Activated CD4-positive, alpha-beta T cell treated with anti-CD3 and anti-CD28 coated beads for 4 hours (primary cell): Measurements from ENCODE around the gene FXYD3.
A peak's percentile ranks its signal among the peaks of the same experiment; 100 is the strongest.
"Not testable (repeated sequence)": the region's sequence is repeated elsewhere in the genome, so short reads cannot be mapped to it uniquely, and the experiment has no call there.

Source experiments
- DNase-seq, 2 donors: peaks; one replicate each; pipeline ENCODE4 v3.0.0-alpha.2; 2020

Gene FXYD3

GRCh38 chr19:35126624-35126959 is 11.0 kb downstream of the FXYD3 start:
- no peak for DNase-seq

GRCh38 chr19:35127871-35128270 is 12.2 kb downstream of the FXYD3 start:
- no peak for DNase-seq

GRCh38 chr19:35128398-35129057 is 12.9 kb downstream of the FXYD3 start:
- no peak for DNase-seq

GRCh38 chr19:35129724-35130274 is 14.2 kb downstream of the FXYD3 start:
- DNase-seq: not testable (repeated sequence)

GRCh38 chr19:35130761-35131720 is 15.4 kb downstream of the FXYD3 start:
- DNase-seq: no peak

- DNase-seq: no peak
These were observed 16.6 kb downstream of the FXYD3 start for GRCh38 chr19:35132254-35132653.

- DNase-seq: no peak
These were observed 18.2 kb downstream of the FXYD3 start for GRCh38 chr19:35133826-35134225.

GRCh38 chr19:35134601-35135242 is 19.1 kb downstream of the FXYD3 start, which contains the start of gene LGI4:
TSS of gene LGI4 (minus strand) at chr19:35135059. CDS start at chr19:35134680, 379 bp downstream.
- DNase-seq: no peak

- peak; percentile 53 to 59 for DNase-seq
These were observed 19.8 kb downstream of the FXYD3 start for GRCh38 chr19:35135389-35135909.

GRCh38 chr19:35136231-35136630 is 20.6 kb downstream of the FXYD3 start:
- DNase-seq: no peak

GRCh38 chr19:35136977-35137702 is 21.5 kb downstream of the FXYD3 start:
- no peak for DNase-seq

GRCh38 chr19:35138305-35138892 is 22.8 kb downstream of the FXYD3 start, which contains the start of gene FXYD1:
TSS of gene FXYD1 (plus strand) at chr19:35138824. CDS start at chr19:35140080, 1,256 bp downstream.
- DNase-seq: no peak

- no peak for DNase-seq
These were observed 24.8 kb downstream of the FXYD3 start for GRCh38 chr19:35140207-35140961.

- DNase-seq: peak; percentile 96 to 97
These were observed 25.6 kb downstream of the FXYD3 start for GRCh38 chr19:35140962-35141836.

- DNase-seq: no peak
These were observed 26.4 kb downstream of the FXYD3 start for GRCh38 chr19:35141837-35142605.

GRCh38 chr19:35142606-35143230 is 27.1 kb downstream of the FXYD3 start:
- DNase-seq: peak; percentile 68 to 70

- DNase-seq: no peak
These were observed 27.6 kb downstream of the FXYD3 start, which contains the start of gene FXYD7 for GRCh38 chr19:35143231-35143715. TSS of gene FXYD7 (plus strand) at chr19:35143255. CDS start at chr19:35143334, 79 bp downstream.

GRCh38 chr19:35143818-35144217 is 28.2 kb downstream of the FXYD3 start:
- no peak for DNase-seq
